HepG2 (cell line): ENCODE data around the gene CD302. TPM values are rescaled to one million over a fixed set of nuclear protein-coding genes. Genes with fewer than 3 reads are reported as not detected.
"Not testable (repeated sequence)": the region's sequence is repeated elsewhere in the genome, so short reads cannot be mapped to it uniquely, and the experiment has no call there.

ENCODE experiments used
- ATAC-seq: fragments of 200-7000 bp; cut with Tn5 transposase; 3 replicates; pipeline ENCODE4 v1.9.1; 2020; ENCODE audit warnings: mild to moderate bottlenecking, moderate library complexity
- BruUV-seq: library from RNA; stranded (reverse); fragments of 400-500 nt; replicated peaks from 2 replicates; lab custom pipeline; 2021; lab: Mats Ljungman, UMichigan
- CTCF ChIA-PET: fragments of 300-600 bp; formaldehyde crosslinking; extraction: SDS; loops from one replicate; lab custom pipeline; 2021; ENCODE audit warnings: low total read pairs, inconsistent platforms, low intra/inter-chr PET ratio; lab: Yijun Ruan, JAX
- POLR2A ChIA-PET: fragments of 350-600 bp; sonication (Branson Sonifier 250); formaldehyde crosslinking; loops from one replicate; lab custom pipeline; 2020; ENCODE audit warnings: antibody characterized with exemption, inconsistent platforms; lab: Yijun Ruan, JAX
- DNase-seq: peaks from one replicate; pipeline ENCODE4 v3.0.0-alpha.2; 2015; ENCODE audit warnings: low spot score
- FAIRE-seq: peaks from 3 replicates; lab custom pipeline; 2011; peaks lifted over from hg19 to GRCh38; lab: Jason Lieb, UNC
- H2AFZ ChIP-seq: one replicate; pipeline ENCODE4 v1.6.1; 2011; ENCODE audit warnings: low read length, inconsistent platforms
- H3K27ac ChIP-seq: fragments of 300-600 bp; 3 replicates; pipeline ENCODE4 v1.8.0; 2011; ENCODE audit warnings: mixed run types, mild to moderate bottlenecking, mixed read lengths, low read length, inconsistent platforms; ENCODE audit not compliant: insufficient read depth; ENCODE audit errors: extremely low read length
- H3K27me3 ChIP-seq, 2 experiments: fragments of 200-600 bp in 1 of 2; 2 replicates in 1 of 2; 3 replicates in 1 of 2; pipeline versions ENCODE4 v1.6.0 to v1.8.0; 2011; ENCODE audit warnings: low read length in 2 of 2, mild to moderate bottlenecking in 2 of 2, moderate library complexity in 2 of 2, inconsistent platforms in 1 of 2; ENCODE audit not compliant: insufficient read depth in 2 of 2, control insufficient read depth in 1 of 2
- H3K36me3 ChIP-seq, 2 experiments: fragments of 200-600 bp in 1 of 2; replicated peaks in 1 of 2; 2 replicates in 1 of 2; 3 replicates in 1 of 2; pipeline versions ENCODE4 v1.5.1 to v1.8.0; 2011; ENCODE audit warnings: low read length in 2 of 2, inconsistent platforms in 1 of 2; ENCODE audit not compliant: insufficient read depth in 2 of 2, control insufficient read depth in 1 of 2
- H3K4me1 ChIP-seq: 2 replicates; pipeline ENCODE4 v1.5.1; 2012; ENCODE audit warnings: low read length, inconsistent platforms; ENCODE audit not compliant: insufficient read depth
- H3K4me2 ChIP-seq: 2 replicates; pipeline ENCODE4 v1.6.0; 2011; ENCODE audit warnings: low read depth, low read length, inconsistent platforms
- H3K4me3 ChIP-seq, 3 experiments: fragments of 200-600 bp in 1 of 3; sonication (generic), shearing (Covaris generic) in 1 of 3; replicated peaks in 1 of 3; 2 replicates each; pipeline ENCODE4 v1.5.1; 2011 to 2016; ENCODE audit warnings: low read length in 3 of 3, inconsistent platforms in 2 of 3, low read depth in 2 of 3, mild to moderate bottlenecking in 2 of 3, control low read depth in 1 of 3, mixed read lengths in 1 of 3; ENCODE audit not compliant: insufficient read depth in 1 of 3
- H3K79me2 ChIP-seq: one replicate; pipeline ENCODE4 v1.6.1; 2011; ENCODE audit warnings: low read length, inconsistent platforms; ENCODE audit not compliant: insufficient read depth
- H3K9ac ChIP-seq: 2 replicates; pipeline ENCODE4 v1.6.0; 2011; ENCODE audit warnings: mild to moderate bottlenecking, low read depth, low read length, inconsistent platforms; ENCODE audit not compliant: insufficient read depth
- H3K9me3 ChIP-seq: 2 replicates; pipeline ENCODE4 v1.5.1; 2012; ENCODE audit warnings: mild to moderate bottlenecking, low read length
- H4K20me1 ChIP-seq: 2 replicates; pipeline ENCODE4 v1.6.0; 2011; ENCODE audit warnings: inconsistent platforms, mild to moderate bottlenecking, low read length, moderate library complexity; ENCODE audit not compliant: insufficient read depth
- NR1H2 ChIP-seq: sonication (generic); formaldehyde crosslinking; IDR thresholded peaks from 2 replicates; pipeline ENCODE4 v1.8.1; 2022; ENCODE audit warnings: low read depth, missing genetic modification reagents, borderline replicate concordance
- ZMYM3 ChIP-seq: sonication (generic); formaldehyde crosslinking; IDR thresholded peaks from 2 replicates; pipeline ENCODE4 v1.5.1; 2020; ENCODE audit warnings: mild to moderate bottlenecking, missing genetic modification reagents
- WGBS: methylation state at CpG from one replicate; pipeline ENCODE4 v1.1.6; 2017; ENCODE audit warnings: low lambda C conversion rate; 5-methylcytosine and 5-hydroxymethylcytosine counted together
- in situ Hi-C: cut with HindIII; loops from 2 replicates; pipeline ENCODE4 v1.10.0; 2017; ENCODE audit warnings: low pct_unique_long_range_greater_than_20kb; ENCODE audit not compliant: extremely low pct_ligation_motif_present
- intact Hi-C: fragments of 100-400 bp; cut with micrococcal nuclease; formaldehyde crosslinking; loops from one replicate; pipeline ENCODE4 v1.10.0; 2022; ENCODE audit not compliant: unreplicated experiment
- polyA plus RNA-seq, 8 experiments: library from polyadenylated mRNA; depleted of rRNA in 3 of 8; stranded (reverse) in 7 of 8; unstranded in 1 of 8; fragments of >200 nt; fragmentation: Illumina TruSeq in 4 of 8; extraction: Trizol in 4 of 8; gene quantifications; 2 replicates each; pipeline versions ENCODE4 v1.2.1 to v1.2.3, GENCODE V29; 2011 to 2016; ENCODE audit warnings: low read depth in 4 of 8, missing spikeins in 1 of 8, mixed read lengths in 1 of 8; ENCODE audit not compliant: insufficient read depth in 1 of 8
- total RNA-seq, 5 experiments: library from RNA; depleted of rRNA; stranded (reverse); fragments of >200 nt; fragmentation: Illumina TruSeq; extraction: Trizol; gene quantifications; 2 replicates each; pipeline ENCODE4 v1.2.3, GENCODE V29; 2016; ENCODE audit warnings: low read depth in 1 of 5
- TF ChIP-seq, protein P1 (sequence below): sonication (generic); formaldehyde crosslinking; IDR thresholded peaks from 2 replicates; pipeline ENCODE4 v1.4.0; 2020; ENCODE audit warnings: mild to moderate bottlenecking, low read depth, missing genetic modification reagents

Gene CD302
- total and polyA plus RNA-seq, 2 of the 13 experiments (the other 11 are each of a cell fraction or from before 2014, with no cell fraction given) = 8.0 to 15.6 TPM

DNA sequence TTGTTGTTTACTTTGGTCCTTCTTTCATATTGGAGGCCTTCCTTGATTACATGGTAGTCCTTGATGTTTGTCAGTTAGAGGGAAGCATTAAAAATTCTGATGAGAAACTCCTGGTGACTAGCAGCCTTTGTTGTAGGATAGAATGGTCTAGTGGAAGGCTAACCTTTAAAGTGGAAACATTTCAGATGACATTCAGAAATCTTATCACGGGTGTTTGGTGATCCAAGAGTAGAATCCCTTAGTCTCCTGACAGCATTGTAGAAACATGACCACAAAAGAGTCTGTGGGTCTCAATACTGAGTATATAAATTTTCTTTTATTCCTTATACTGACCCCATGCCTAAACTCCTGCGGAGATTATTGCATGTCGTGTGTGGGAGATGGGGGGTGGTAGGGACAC, 72.3 kb downstream of the CD302 start:
- Histone ChIP-seq H3K27me3 (no peaks in the 10 kb centered on the region), H2AFZ (no peak overlapping the region), H3K36me3 (peaks cover 0 to 33% of the 10 kb centered on the region in 2 experiments; a peak in 3 of 5 replicates), H3K4me3 (no peak overlapping the region), H3K9ac (no peak overlapping the region), H3K4me2 (no peak overlapping the region), H3K4me1 (peaks cover 27% of the 10 kb centered on the region), H3K27ac (no peak overlapping the region), H3K79me2 (peaks cover 100% of the 10 kb centered on the region), H3K9me3 (no peaks in the 10 kb centered on the region), H4K20me1 (peaks cover 85% of the 10 kb centered on the region)
- DNase-seq (no peak), ATAC-seq (no peak), FAIRE-seq (no peak)
- TF ChIP-seq, protein P1, sequence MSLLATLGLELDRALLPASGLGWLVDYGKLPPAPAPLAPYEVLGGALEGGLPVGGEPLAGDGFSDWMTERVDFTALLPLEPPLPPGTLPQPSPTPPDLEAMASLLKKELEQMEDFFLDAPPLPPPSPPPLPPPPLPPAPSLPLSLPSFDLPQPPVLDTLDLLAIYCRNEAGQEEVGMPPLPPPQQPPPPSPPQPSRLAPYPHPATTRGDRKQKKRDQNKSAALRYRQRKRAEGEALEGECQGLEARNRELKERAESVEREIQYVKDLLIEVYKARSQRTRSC (CRISPR knock-in tag) = no peak
- TF ChIP-seq NR1H2 (CRISPR knock-in tag) = no peak
- ChIA-PET CTCF (no interaction called here), POLR2A (interaction anchor here (0.9 kb wide), 1 partner anchor 11 kb away, joined by 3 read pairs; no protein-coding TSS in a partner anchor)
- BruUV-seq = no TSS peak
- in situ Hi-C loops (no loop called here), intact Hi-C loops (no loop called here)
- 92% methylated on average over 3 of the region's 3 CpGs for WGBS

DNA sequence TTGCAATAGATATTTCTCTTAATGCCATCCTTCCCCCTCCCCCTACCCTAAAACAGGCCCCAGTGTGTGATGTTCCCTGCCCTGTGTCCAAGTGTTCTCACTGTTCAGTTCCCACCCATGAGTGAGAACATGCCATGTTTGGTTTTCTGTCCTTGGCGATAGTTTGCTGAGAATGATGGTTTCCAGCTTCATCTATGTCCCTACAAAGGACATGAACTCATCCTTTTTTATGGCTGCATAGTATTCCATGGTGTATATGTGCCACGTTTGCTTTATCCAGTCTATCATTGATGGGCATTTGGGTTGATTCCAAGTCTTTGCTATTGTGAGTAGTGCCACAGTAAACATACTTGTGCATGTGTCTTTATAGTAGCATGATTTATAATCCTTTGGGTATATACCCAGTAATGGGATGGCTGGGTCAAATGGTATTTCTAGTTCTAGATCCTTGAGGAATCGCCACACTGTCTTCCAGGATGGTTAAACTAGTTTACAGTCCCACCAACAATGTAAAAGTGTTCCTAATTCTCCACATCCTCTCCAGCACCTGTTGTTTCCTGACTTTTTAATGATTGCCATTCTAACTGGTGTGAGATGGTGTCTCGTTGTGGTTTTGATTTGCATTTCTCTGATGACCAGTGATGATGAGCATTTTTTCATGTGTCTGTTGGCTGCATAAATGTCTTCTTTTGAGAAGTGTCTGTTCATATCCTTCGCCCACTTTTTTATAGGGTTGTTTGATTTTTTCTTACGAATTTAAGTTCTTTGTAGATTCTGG, 73.0 kb downstream of the CD302 start:
- H2AFZ ChIP-seq, H3K4me2 ChIP-seq, DNase-seq, ATAC-seq, in situ Hi-C loops, H3K9ac ChIP-seq, CTCF ChIA-PET, H3K4me3 ChIP-seq, H3K27ac ChIP-seq, H3K9me3 ChIP-seq, H3K27me3 ChIP-seq, intact Hi-C loops, FAIRE-seq, BruUV-seq: not testable (repeated sequence)
- POLR2A ChIA-PET = interaction anchor here (0.9 to 4.5 kb wide), 2 partner anchors 10 to 13 kb away, joined by 3 to 27 read pairs; partner anchors contain the start of gene MARCHF7
- H3K4me1 ChIP-seq = peaks cover 27% of the 10 kb centered on the region
- H3K79me2 ChIP-seq = peaks cover 100% of the 10 kb centered on the region
- peak; percentile 63 for TF ChIP-seq ZMYM3
- peaks cover 92% of the 10 kb centered on the region for H4K20me1 ChIP-seq
- H3K36me3 ChIP-seq = peaks cover 1 to 36% of the 10 kb centered on the region in 2 experiments; a peak in 3 of 5 replicates
- WGBS = 99% methylated on average over 5 of the region's 6 CpGs
